Measurements from ENCODE around the gene TTLL10.

Gene TTLL10

DNA sequence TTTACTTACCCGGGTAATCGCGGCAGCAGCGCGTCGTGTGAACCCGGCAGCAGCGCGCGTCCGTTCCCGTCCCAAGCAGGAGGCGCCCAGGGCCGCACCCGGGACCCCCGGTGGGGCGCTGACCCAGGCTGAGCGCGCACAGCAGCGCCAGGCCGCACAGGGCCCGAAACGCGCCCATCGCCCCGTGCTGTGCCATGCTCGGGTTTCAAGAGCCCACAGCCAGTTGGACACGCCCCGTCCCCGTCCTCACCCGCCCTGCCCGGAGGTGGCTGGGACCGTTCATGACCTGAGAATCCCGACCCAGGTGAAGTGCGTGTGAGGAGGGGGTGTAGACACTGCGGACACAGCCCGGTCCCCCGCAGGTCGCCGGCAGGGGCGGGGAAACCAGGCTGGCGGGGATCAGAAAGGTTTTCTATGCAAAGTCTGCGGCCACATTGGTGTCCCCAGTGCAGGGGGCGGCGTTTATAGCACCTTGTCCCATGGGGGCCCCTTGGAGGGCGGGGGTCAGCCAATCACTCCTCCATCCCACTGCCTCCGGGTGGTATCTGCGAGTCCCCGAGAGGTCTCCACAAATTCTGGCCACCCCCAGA is 32.8 kb downstream of the TTLL10 start, which contains the start of gene TNFRSF18:
TSS of gene TNFRSF18 (minus strand) at position 217 of the 590 bp plus-strand sequence. CDS start at position 196, 21 bp downstream.
- peak in 1 of 2 donors; percentile 54 for DNase-seq (ENCODE audit: low read depth in 2 of 2)

DNA sequence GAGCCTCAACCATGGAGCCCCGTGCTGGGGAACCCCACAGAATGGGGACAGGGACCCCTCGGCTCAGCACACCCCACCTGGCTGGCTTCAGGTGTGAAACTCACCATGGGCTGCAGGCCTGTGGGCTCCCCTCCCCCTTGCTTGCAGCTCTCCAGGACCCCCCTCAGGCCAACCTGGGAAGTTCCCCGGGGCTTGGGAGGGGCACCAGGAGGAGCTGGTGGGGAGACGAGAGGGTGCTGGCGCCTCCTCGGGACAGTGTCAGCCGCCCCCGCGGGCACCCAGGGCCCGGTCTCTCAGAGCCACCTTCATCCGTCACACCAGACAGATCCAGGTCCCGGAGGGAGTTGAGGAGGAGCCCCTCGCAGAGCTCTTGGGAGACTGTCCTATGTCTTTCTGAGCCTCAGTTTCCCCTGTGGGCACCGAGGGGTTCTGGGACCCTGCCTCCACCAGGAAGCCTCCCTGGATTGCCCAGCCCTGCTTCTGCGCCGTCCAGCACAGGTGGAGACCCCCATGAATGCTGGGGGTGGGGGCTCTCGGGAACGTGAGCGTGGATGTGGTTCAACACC is 33.4 kb downstream of the TTLL10 start:
- DNase-seq (ENCODE audit: low read depth in 2 of 2), result no peak

DNA sequence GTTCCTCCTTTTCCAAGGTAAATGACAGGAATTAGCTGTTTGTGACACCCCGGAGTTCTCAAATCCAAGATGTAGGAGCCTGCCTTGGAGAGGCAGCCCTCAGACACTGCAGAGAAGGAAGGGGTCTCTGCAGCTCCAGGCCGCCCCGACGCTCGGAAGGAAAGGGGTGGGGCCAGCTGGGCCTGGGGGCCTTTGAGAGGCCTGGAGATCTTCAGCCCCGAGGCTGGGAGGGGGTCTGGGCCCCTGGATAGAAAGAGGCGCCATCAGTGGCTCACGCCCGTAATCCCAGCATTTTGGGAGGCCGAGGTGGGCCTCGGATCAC is 33.9 kb downstream of the TTLL10 start:
- DNase-seq (ENCODE audit: low read depth in 2 of 2), result no peak

DNA sequence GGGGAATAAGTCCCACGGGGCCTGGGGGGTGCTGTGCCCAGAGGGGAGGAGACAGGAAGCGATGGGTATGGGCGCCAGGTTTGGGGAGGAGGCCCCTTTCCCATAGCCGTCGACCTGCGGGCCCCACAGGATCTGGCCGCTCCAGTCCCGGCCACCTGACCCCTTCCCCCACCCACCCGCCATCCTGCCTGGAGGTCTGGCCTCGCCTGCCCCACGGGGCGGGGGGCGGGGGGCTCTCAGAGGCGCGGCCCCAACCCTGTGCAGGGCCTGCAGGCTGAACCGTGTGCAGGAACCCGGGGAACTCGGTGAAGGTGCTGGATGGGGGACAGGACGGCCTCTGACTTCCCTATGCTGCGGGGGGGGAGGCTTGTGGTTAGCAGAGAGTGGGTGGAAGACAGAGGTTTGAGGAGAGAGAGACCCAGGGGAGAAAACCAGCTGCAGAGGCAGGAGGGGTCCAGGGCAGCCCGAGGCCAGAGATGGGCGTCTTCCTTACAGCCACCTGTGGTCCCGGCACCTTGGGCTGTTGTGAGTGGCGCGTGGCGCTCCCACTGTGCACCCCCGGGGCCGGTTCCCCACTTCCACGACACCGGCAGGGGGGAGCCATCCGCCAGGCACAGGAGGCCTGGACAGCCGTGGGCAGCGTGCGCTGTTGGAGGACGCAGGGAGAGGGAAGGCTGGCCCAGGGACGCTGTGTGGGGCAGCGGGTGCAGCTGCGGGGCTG is 35.2 kb downstream of the TTLL10 start:
- no peak for DNase-seq (ENCODE audit: low read depth in 2 of 2)

DNA sequence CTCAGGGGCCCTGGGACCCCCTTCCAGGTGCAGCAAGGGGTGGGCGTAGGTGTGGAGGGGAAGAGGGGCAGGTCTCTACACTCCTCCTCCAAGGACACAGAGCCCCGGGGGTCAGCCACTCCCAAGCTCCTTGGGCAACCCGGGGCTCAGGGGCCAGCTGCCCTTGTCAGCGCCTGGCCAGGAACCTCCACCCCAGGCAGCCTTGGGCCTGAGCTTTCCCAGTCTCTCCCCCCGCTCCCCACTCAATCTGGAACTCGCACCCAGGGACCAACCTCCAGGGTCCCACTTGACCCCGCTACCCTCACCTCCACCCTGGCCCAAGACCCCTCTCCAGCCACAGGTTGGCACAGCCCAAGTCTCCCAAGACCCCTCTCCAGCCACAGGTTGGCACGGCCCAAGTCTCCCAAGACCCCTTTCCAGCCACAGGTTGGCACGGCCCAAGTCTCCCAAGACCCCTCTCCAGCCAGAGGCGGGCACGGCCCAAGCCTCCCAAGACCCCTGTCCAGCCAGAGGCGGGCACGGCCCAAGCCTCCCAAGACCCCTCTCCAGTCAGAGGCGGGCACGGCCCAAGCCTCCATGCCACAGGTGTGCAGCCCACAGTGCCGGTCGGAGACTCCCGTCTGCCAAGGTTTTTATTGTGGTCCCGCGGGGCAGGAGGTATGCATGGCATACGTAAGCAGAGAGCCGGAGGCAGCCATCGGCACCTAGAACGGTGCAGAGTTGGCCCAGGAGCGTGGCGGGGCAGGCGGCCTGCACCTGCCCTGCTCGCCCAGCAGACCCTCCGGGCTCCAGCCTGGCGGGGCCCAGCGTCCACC is 37.3 kb downstream of the TTLL10 start:
- no peak for DNase-seq (ENCODE audit: low read depth in 2 of 2)

DNA sequence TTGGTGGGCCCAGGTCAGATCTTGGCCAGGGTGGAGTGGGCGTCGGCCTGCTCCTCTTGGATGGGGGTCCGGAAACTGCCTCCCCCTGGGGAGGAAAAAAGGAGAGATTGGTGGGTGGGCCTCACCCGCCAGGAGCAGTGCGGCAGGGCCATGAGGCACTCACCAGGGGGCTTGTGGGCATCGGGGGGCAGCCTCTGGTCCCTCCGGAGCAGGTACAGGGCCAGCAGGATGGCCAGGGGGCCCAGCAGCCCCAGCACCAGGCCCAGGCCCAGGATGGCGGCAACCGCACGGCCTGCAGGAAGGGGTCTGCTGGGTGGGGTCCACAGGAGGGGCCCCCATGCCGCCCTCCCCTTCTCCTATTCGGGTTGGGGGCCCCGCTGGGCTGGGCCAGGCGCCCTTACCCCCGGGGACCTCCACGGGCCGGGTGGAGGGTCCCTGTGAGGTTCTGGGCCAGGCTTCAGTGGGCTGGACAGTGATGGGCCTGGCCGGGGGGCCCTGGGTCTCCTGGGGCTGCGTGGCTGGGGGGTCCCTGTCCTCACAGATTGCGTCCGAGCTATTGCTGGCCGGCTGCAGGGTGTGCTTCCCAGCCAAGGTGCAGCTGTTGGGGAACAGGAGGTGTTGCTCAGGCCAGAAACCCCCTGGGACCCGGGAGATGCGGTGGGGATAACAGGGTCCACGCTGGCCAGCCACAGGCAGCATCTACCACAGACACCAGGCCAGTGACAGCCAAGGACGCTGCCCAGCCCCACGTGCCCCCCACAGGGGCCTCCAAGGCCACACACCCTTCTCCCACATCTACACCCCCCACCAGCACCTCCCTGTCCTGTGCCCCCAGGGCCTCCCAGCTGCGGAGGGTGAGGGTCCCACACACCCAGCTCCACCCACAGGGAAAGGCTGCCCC is 38.1 kb downstream of the TTLL10 start:
- DNase-seq (ENCODE audit: low read depth in 2 of 2), result no peak

DNA sequence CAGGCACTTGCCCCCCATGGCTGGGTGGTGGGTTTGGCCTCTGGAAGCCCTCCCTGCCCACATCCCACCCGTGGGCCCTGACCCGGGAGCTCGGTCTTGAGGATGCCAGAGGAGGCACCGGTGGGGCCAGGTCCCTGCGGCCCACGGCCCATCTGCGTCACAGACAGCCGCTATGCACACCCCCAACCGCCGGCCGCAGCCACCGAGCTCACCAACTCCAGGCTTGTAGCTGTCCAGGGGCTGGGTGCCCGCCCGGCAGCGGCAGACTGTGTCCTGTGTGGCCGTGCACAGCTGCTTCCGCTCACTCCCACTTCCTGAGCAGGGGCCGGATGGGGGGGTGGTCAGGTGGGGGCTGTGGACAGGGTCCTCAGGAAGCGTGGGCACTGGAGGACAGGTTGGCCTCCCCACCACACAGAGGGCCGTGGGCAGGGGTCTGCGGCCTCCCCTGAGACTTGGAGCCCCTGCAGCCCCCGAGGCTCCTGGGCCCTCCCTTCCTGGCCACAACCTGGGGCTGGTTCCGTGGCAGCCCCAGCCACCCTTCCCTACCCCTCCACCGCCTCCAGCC is 39.2 kb downstream of the TTLL10 start:
- no peak for DNase-seq (ENCODE audit: low read depth in 2 of 2)

DNA sequence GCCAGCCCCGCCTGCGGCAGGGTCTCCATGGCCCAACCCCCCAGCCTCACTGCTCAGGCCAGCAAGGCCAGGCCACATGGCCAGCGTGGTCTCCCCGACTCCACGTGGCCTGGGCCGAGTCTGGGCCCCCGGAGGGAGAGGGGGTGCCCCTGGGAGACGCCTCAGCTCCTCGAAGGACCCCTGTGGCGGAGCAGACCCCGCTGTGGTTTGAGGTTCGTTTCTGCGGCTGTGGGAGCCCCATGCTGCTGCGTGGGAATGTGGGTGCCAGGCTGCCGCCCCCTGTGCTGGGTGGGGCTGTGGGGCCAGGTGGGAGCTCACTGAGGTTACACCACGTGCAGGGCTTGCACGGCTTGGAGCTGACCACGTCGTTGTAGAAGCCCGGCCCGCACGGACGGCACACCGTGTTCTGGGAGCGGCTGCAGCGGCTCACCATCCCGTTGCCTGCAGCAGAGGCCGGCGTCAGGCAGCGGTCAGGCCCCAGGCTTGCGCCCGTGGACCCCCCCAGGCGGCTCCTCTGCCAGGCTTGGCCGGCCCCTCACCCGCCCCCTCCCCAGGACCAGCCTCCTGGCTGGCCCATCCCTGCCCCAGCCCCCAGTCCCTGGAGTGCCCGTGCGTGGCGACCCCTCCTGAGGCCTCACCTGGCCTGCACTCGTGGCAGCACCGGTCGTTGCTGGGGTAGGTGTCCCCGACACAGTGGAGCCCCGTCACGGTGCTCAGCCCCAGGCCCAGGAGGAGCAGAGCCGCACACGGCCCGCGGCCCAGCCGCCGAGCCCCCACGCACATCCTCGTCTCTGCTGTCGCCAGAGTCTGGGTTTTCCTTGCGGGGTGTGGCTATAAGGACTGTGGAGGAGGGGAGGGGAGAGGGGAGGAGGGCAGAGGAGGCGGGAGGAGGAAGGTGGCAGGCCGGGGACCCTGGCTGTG is 39.9 kb downstream of the TTLL10 start, which contains the start of gene TNFRSF4:
TSS of gene TNFRSF4 (minus strand) at position 809 of the 921 bp plus-strand sequence. CDS start at position 783, 26 bp downstream.
- peak; percentile 54 to 56 for DNase-seq (ENCODE audit: low read depth in 2 of 2)

DNA sequence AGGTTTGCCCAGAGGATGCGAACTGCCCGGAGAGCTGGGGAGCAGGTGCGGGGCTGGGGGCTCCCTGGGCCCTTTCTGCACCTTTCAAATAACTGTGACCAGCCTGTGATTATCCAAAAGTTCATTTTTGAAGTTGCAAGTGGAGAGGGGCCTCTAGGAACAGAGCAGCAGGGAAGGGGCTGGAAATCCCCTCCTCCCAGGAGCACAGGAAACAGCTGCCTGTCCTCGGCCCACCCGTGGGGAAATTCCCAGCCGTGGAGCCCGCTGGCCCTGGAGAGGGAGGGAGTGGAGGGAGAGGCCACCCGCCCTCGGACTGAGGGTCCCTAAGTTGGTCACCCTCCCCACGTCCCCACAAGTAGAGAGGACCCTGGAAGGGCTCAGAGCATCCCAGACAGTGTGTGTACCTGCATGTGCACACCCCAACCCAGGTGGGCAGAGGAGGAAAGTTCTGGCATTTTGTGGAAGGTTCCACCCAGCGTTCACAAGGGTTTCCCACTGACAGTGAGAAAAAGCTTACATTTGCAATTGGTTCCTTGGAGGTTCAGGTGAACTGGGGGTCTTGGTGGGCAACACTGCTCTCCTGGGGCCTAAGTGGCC is 41.5 kb downstream of the TTLL10 start:
- no peak for DNase-seq (ENCODE audit: low read depth in 2 of 2)

DNA sequence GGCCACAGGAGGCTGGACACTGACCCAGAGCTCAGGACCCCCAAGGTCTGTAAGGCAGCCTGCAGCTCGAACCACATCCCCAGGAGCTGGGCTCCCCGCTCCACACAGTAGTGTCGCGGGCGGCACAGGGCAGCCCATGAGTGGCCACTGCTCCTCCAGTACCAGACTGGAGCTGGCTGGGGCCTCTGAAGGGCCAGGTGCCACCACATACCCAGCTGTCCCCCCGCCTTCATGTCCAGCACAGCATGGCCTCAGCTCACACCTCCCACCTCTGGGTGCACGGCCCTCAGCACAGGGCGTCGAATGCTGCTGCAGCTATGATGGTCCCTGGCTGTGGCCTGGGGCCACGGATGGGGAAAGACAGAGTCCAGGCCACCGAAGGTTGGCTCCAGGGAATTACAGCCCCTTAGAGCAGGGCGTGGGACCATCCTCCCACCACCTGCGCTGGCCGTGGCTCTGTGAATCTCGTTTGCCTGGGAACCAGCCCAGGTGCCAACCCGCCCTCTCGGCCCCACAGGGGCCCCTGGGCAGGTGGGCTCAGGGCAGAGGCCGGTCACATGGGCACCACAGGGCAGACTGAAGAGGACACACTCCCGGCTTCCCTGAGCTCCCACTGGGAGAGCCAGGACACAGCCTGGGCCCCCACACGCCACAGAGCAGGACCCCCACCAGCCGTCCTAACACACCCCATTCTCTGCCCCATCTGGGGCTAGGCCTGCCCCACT is 42.4 kb downstream of the TTLL10 start:
- no peak for DNase-seq (ENCODE audit: low read depth in 2 of 2)

DNA sequence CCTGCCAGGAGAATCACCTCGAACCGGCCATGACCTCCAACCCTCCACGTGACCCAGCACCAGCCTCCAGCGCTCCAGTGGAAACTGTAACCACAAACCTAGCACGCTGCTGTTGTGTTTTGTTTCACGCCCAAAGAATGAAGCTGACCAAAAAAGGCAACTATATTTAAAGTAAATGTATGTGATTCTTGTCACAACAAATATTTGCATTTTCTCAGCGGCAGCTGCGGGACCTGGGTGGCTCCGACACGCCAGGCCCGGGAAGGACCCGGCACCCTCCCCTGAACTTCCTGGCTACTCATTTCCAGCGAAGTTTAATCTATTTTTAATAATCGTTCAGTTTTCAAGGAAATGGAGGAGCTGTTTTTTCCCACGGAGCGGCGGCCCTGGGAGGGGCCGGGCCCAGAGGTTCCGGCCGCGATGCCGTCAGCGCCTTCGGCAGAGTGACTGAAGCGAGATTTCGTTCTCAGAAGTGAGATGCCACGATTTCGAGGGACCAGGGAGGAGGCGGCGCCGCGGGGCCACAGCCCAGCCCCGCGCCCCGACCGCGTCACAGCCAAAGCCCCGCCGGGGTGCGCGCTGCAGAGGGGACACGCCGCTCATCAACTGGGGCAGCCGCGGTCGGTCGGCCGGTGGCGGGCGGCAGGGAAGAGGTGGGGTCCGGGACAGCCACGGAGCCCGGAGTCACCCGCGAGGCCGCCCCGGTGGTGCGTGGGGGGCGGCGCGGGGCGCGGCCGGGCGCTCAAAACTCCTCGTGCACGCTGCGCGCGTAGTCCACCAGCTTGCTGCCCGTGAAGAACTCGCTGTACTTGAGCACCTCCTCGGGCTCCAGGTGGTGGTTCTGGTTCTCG is 43.3 kb downstream of the TTLL10 start:
- DNase-seq (ENCODE audit: low read depth in 2 of 2), result no peak

DNA sequence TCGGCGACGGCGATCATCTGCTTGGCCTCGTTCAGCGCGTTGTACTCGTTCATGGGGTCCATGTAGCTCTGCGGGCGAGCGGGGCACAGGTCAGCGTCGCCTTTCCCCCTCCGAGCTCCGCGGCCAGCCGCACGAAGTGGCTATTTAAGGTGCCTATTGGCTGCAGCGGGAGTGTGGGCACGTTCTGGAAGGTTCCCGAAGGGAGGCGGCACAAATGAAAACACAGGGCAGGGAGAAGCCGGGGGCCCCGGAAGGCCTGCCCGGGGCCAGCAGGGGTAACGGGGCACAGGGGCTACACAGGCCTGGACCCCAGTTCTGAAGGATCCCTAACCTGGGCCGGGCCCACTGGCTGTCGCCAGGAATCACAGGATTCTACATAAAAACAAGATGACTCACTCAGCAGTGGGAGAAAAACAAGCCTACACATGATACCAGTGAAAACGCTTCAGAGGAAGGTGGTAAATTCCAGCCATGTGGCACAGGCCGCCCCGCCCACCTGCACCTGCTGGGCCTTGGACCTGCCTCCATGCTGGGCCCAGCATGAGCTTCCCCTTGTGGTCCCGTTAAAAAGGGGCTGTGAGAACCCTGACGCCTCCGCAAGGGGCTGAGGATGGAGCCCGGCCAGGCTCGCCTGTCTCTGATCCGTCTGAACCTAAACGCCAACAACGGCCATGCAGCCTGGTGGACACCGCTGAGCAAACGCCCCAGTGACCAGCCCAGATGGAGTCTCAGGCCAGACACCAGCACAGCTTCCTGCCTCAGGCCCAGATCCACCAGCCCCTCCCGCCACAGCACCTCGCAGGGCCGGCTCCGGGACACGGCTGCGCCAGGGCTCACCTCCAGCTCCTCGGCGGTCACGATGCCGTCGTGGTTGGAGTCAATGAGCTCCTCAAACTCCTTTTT is 44.2 kb downstream of the TTLL10 start:
- peak in 1 of 2 donors; percentile 50 for DNase-seq (ENCODE audit: low read depth in 2 of 2)

DNA sequence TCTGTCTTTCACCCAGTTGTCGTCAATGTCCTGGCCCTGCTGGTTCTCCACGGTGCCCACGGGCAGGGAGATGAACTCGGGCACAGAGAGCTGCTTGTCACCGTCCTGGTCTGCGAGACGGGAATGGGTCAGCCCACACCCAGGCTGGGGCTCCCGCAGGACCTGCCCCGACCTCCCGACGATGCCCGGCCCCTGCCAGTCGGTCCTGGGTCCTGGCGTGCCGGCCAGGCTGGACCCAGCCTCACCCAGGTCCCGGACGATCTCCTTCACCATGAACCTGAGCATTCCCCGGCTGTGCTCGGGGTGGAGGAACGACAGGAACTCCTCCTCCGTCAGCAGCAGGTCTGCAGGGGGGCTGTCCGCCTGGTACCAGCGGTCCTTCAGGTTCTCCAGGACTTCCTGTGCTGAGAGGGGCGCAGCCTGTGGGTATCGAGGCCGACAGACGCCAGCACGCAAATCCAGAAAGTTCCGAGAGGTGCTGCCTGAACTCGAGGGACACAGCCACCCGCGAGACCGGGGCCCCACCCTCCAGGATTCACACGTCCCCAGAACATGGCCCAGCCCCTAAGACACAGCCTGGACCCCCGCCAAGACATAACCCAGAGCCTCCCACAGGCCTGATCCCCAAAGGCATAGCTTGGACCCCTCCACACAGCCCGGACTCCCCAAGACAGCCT is 45.0 kb downstream of the TTLL10 start:
- DNase-seq (ENCODE audit: low read depth in 2 of 2), result no peak

DNA sequence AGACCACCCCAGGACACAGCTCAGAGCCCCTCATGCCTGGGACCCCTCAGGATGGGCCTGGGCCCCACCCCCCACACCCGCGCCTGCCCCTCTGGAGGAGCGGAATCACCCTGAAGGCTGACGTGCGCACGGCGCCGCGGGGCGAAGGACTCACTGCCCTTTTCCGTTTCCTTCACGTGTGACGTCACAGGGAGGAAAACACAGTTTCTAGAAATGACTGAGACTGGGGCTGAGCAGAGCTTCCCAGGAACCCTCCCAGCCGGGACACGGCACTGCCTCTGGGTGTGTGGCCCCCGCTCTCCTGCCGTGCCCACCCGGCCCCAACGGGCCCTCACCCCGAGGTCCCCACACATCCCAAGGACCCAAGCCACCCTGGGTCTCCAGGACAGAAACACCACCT is 45.7 kb downstream of the TTLL10 start:
- no peak for DNase-seq (ENCODE audit: low read depth in 2 of 2)

DNA sequence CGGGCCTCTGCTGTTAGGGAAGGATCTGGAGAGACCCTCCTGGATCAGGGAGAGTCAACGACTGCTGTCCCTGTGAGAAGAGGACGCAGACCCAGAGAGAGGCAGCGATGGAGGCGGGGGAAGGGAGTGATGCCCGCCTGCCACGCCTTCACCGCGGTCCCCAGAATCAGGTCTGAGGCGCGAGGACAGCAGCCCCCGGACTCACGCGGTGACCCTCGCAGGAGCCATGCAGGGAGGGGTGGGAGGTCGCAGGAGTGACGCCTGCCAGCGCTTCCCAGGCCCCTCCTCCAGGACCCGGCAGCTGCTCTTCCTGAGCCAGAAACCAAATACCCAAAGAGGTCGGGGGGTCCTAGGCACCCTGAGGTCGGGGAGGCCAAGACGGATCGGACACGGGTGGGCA is 46.5 kb downstream of the TTLL10 start:
- DNase-seq (ENCODE audit: low read depth in 2 of 2), result no peak

DNA sequence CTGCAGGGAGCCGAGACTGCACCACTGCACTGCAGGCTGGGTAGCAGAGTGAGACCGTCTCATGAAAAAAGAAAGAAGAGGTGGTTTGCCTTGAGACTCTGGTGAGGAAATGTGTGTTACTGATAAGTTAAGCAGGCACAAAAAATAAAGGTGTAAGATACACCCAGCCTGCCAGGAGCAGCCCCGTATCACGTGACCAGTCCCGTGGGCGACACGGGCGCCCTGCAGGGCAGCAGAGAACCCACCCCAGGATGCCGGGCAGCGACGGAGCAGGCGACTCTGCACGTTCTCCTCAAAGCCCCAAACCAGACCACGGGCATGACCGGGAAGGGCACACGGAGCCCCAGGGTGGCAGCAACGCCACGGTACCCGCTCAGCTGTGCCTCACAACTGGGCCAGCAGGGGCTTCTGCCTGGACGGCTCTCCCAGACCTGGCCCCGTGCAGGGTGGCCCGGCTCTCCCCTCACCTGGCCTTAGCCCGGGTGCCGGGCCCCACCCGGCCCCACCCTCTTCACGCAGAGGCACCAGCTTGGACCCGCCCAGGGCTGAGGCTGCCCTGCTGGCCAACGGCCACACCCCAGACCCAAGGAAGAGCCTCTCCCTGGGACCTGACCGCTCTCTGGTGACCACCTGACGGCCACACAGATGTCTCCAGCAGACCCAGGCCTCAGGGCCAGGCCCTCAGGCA is 48.4 kb downstream of the TTLL10 start:
- DNase-seq (ENCODE audit: low read depth in 2 of 2), result no peak
